ENCODE measurements around the gene WIF1. TPM values are rescaled to one million over a fixed set of nuclear protein-coding genes. Genes with fewer than 3 reads are reported as not detected.

WIF1 gene
- total and polyA plus RNA-seq, 7 donors: 0.03 TPM; not detected in 6

- TF ChIP-seq CTCF (IDR thresholded peaks at IDR 0.05): no peak
- H3K27ac ChIP-seq: no peak overlapping the region
- ATAC-seq: no peak
- WGBS, 3 donors: 16 to 26% (median 26%) methylated on average over 4 of the region's 4 CpGs
- no peak for DNase-seq
- H3K9me3 ChIP-seq: no peaks in the 10 kb centered on the region
- no peaks in the 10 kb centered on the region for H3K4me1 ChIP-seq
- no peak overlapping the region for H3K4me3 ChIP-seq
- H3K27me3 ChIP-seq (ENCODE audit: insufficient read depth in 3 of 3, low read length in 2 of 3): peaks cover 0 to 1% (median 0%) of the 10 kb centered on the region in 3 donors
- no peaks in the 10 kb centered on the region for H3K36me3 ChIP-seq (ENCODE audit: insufficient read depth in 1 of 2, low read depth in 1 of 2)
- intact Hi-C loops (cut with DNase I): no loop called here
Observed at GRCh38 chr12:65019696-65020234, 101.3 kb downstream of the WIF1 start.

GRCh38 chr12:65016881-65017650, 104.0 kb downstream of the WIF1 start:
- ATAC-seq (no peak), DNase-seq (no peak)
- H3K36me3 ChIP-seq (ENCODE audit: insufficient read depth in 1 of 2, low read depth in 1 of 2): no peaks in the 10 kb centered on the region
- no peak overlapping the region for H3K27ac ChIP-seq
- no peaks in the 10 kb centered on the region for H3K4me1 ChIP-seq
- no peak overlapping the region for H3K4me3 ChIP-seq
- H3K27me3 ChIP-seq (ENCODE audit: insufficient read depth in 3 of 3, low read length in 2 of 3): no peaks in the 10 kb centered on the region
- TF ChIP-seq CTCF (IDR thresholded peaks at IDR 0.05): no peak
- intact Hi-C loops (cut with DNase I): no loop called here
- no peaks in the 10 kb centered on the region for H3K9me3 ChIP-seq

- Histone ChIP-seq H3K4me3 (no peak overlapping the region), H3K4me1 (no peaks in the 10 kb centered on the region), H3K36me3 (ENCODE audit: insufficient read depth in 1 of 2, low read depth in 1 of 2) (no peaks in the 10 kb centered on the region), H3K27me3 (ENCODE audit: insufficient read depth in 3 of 3, low read length in 2 of 3) (no peaks in the 10 kb centered on the region), H3K9me3 (no peaks in the 10 kb centered on the region), H3K27ac (no peak overlapping the region)
- TF ChIP-seq CTCF (IDR thresholded peaks at IDR 0.05): no peak
- no peak for ATAC-seq
- 38 to 40% (median 40%) methylated on average over 6 of the region's 6 CpGs for WGBS, 3 donors
- DNase-seq: no peak
- intact Hi-C loops (cut with DNase I): no loop called here
Observed at GRCh38 chr12:65015850-65016249, 105.3 kb downstream of the WIF1 start.

GRCh38 chr12:65014504-65015271, 106.4 kb downstream of the WIF1 start:
- H3K36me3 ChIP-seq (ENCODE audit: insufficient read depth in 1 of 2, low read depth in 1 of 2): no peaks in the 10 kb centered on the region

More at GRCh38 chr12:65014504-65015271, 106.4 kb downstream of the WIF1 start:
- ATAC-seq (no peak), DNase-seq (no peak)
- WGBS, 3 donors: 74 to 81% (median 79%) methylated on average over 9 of the region's 9 CpGs
- intact Hi-C loops (cut with DNase I): no loop called here
- Histone ChIP-seq H3K9me3 (no peaks in the 10 kb centered on the region), H3K27me3 (ENCODE audit: insufficient read depth in 3 of 3, low read length in 2 of 3) (no peaks in the 10 kb centered on the region), H3K27ac (no peak overlapping the region), H3K4me1 (no peaks in the 10 kb centered on the region), H3K4me3 (no peak overlapping the region)
- TF ChIP-seq CTCF (IDR thresholded peaks at IDR 0.05): no peak
